Muscle layer of colon (tissue), 2 donors: ENCODE data around the gene ARHGAP12.
A peak's percentile ranks its signal among the peaks of the same experiment; 100 is the strongest.

Experiments used
- H3K27ac ChIP-seq: one replicate; pipeline ENCODE4 v1.7.0; 2013; ENCODE audit warnings: low read depth, mild to moderate bottlenecking, low read length, moderate library complexity
- H3K27me3 ChIP-seq, 2 donors: one replicate each; pipeline ENCODE4 v1.7.0; 2013; ENCODE audit warnings: low read length in 2 of 2, mild to moderate bottlenecking in 2 of 2; ENCODE audit not compliant: insufficient read depth in 2 of 2, control insufficient read depth in 1 of 2
- H3K36me3 ChIP-seq: one replicate; pipeline ENCODE4 v1.7.0; 2013; ENCODE audit warnings: mild to moderate bottlenecking, low read length; ENCODE audit not compliant: insufficient read depth
- H3K4me1 ChIP-seq: one replicate; pipeline ENCODE4 v1.7.0; 2013; ENCODE audit warnings: mild to moderate bottlenecking, low read length; ENCODE audit not compliant: insufficient read depth
- H3K4me3 ChIP-seq, 2 donors: one replicate each; pipeline ENCODE4 v1.7.0; 2013; ENCODE audit warnings: low read length in 2 of 2, low read depth in 1 of 2, mild to moderate bottlenecking in 1 of 2, moderate library complexity in 1 of 2
- H3K9ac ChIP-seq: one replicate; pipeline ENCODE4 v1.7.0; 2013; ENCODE audit warnings: low read length
- H3K9me3 ChIP-seq: one replicate; pipeline ENCODE4 v1.7.0; 2013; ENCODE audit warnings: mild to moderate bottlenecking, low read length
- donor health status: abdominal sarcoma.
- donor health status: Adenocarcinoma of cecum.

Gene ARHGAP12

DNA sequence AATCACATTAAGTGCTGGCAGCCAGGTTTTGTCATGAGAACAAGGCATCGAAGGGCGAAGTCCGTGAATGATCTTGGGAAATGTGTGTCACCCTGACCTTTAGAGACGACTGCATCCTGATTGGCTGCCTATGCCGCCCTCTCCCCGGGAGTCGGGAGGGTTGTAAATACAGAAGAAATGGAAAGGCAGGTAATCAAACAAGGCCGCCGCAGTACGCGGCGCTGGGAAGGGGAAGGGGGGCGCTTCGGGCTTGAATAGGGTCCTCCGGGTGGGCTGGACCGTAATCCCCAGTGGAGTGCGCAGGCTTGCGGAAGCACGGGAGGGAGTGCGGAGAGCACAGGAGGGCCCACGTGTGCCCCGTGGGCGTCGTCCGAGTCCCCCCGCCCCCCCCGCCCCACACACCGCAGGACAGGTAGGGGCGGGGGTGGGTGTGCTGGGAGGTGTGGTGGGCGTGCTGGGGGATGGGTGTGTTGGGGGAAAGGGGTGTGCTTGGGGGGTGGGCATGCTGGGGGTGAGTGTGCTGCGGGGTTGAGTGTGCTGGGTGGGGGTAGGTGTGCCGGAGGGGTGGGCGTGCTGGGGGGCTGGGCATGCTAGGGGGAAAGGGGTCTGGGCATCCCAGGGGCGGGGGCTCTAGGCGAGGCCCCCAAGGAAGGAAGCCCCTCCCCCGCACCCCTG is 169.4 kb downstream of the ARHGAP12 start:
- Histone ChIP-seq H3K27ac (peak overlapping the region; percentile 92), H3K9ac (peak overlapping the region; percentile 80), H3K4me3 (peak overlapping the region; percentile 75 to 81), H3K36me3 (no peaks in the 10 kb centered on the region), H3K9me3 (no peaks in the 10 kb centered on the region), H3K27me3 (no peaks in the 10 kb centered on the region), H3K4me1 (peaks cover 35% of the 10 kb centered on the region)

DNA sequence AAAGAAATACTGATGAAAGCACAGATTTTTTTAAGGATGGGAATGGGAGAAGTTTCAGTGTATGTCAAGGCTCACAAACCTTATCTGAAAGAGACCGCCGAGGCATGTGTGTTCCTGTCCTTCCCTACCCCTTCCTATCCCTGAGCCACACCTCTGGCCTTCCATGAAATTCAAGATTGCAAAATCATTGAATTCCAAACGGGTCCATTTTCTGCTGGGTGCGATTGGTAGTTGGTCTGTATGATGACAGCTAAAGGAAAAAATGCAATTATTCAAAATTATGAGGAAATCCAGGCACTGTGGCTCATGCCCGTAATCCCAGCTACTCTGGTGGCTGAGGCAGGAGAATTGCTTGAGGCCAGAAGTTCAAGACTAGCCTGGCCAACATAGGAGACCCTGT is 170.1 kb downstream of the ARHGAP12 start:
- no peak overlapping the region for H3K9ac ChIP-seq
- no peaks in the 10 kb centered on the region for H3K9me3 ChIP-seq
- no peaks in the 10 kb centered on the region for H3K27me3 ChIP-seq
- no peak overlapping the region for H3K4me3 ChIP-seq
- no peaks in the 10 kb centered on the region for H3K36me3 ChIP-seq
- H3K4me1 ChIP-seq = peaks cover 35% of the 10 kb centered on the region
- H3K27ac ChIP-seq = peak overlapping the region; percentile 73

DNA sequence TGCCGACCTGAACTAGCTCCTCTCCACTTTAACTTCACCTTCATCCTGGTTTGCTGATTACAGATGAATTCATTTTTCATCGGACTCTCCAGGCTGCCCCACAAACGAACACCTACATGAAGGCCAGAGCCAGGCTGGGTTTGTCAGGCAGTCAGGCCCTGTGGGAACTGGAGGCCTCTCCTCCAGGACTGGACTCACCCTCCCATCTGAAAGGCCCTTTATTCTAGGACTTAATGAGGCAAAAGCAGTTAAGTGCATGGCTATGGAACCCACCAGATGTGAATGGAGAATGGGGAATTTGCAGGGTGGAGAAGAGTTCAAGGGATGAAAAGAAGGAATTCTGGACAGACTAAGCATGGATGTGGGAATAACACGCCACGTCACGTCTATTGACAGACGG is 170.8 kb downstream of the ARHGAP12 start:
- H3K9ac ChIP-seq = no peak overlapping the region

DNA sequence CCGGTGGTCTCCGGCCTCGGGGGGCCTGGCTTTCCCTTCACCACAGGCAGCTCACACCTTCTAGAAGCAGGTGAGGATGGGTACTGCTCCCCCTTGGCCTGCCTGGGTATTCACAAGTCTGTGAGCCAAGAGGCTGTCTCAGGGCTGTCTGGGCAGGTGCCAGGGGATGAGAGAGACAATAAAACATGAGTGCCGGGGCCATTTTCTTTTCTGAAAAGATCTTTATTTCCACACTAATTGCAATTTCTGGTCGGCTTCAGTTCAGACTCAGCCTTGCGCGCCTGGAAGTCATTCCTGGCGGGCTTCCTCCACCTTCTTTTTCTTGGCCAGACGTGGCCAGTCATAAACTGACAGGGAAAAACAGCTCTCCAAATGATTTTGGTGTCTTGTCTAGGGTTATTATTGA is 171.2 kb downstream of the ARHGAP12 start:
- Histone ChIP-seq H3K4me1 (peaks cover 35% of the 10 kb centered on the region), H3K27ac (peak overlapping the region; percentile 73), H3K36me3 (no peaks in the 10 kb centered on the region), H3K9me3 (no peaks in the 10 kb centered on the region), H3K4me3 (no peak overlapping the region), H3K9ac (no peak overlapping the region), H3K27me3 (no peaks in the 10 kb centered on the region)

More for the DNA sequence above, 170.8 kb downstream of the ARHGAP12 start:
- no peak overlapping the region for H3K4me3 ChIP-seq
- H3K27me3 ChIP-seq = no peaks in the 10 kb centered on the region
- H3K36me3 ChIP-seq = no peaks in the 10 kb centered on the region
- H3K27ac ChIP-seq = peak overlapping the region; percentile 73
- no peaks in the 10 kb centered on the region for H3K9me3 ChIP-seq
- peaks cover 35% of the 10 kb centered on the region for H3K4me1 ChIP-seq

DNA sequence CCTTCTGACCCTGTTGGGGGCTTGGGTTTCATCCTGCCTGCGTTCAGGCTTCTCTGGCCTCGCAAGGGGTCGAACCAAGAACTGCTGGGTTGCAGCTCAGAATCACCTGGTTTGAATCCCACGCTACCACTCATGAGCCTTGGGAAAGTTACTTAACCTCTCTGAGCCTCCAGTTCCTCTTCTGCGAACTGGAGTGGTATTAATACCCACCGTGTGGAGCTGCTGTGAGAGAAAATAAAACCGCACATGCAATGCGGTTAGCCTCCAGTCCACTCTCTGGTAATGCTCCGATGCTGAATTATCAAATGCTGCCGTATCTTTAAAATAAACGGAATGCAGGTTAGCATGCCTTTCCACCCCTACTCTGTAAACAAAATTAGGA is 171.9 kb downstream of the ARHGAP12 start:
- no peaks in the 10 kb centered on the region for H3K36me3 ChIP-seq
- no peak overlapping the region for H3K27ac ChIP-seq
- H3K9ac ChIP-seq = no peak overlapping the region
- no peak overlapping the region for H3K4me3 ChIP-seq
- H3K9me3 ChIP-seq = no peaks in the 10 kb centered on the region
- H3K27me3 ChIP-seq = no peaks in the 10 kb centered on the region
- peaks cover 35% of the 10 kb centered on the region for H3K4me1 ChIP-seq

DNA sequence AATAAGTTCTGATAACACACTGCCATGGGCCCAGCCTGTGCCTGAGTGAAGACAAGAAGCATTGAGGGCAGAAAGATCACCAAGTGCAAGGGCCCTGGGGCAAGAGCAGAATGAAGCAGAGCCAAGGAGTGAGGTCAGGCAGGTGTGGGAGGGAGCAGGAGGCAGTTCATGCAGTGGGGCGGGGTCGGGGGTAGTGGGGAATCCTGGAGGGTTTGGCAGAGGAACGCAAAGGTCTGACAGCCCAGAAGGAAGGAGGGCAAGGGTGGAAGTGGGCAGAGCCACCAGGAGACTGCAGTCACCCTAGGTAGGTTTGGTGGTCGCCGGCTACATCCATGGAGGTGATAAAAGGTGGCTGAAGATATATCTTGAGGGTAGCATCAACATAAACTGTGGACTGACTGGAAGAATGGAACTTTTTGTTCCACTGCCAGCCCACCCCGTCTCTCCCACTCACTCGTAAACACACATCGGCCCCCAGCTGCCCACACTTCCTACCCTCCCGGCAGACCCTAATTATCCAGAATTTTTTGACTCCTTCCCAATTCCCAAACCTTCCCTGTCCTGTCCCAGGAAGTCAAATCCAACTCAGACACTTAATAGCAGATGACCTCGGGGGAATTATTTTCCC is 172.4 kb downstream of the ARHGAP12 start:
- Histone ChIP-seq H3K9me3 (no peaks in the 10 kb centered on the region), H3K4me1 (peaks cover 35% of the 10 kb centered on the region), H3K27me3 (no peaks in the 10 kb centered on the region), H3K4me3 (no peak overlapping the region), H3K9ac (no peak overlapping the region), H3K36me3 (no peaks in the 10 kb centered on the region), H3K27ac (no peak overlapping the region)
